ENCODE results near the gene ANKS4B.
"Not testable (repeated sequence)": the region's sequence is repeated elsewhere in the genome, so short reads cannot be mapped to it uniquely, and the experiment has no call there.

DNA sequence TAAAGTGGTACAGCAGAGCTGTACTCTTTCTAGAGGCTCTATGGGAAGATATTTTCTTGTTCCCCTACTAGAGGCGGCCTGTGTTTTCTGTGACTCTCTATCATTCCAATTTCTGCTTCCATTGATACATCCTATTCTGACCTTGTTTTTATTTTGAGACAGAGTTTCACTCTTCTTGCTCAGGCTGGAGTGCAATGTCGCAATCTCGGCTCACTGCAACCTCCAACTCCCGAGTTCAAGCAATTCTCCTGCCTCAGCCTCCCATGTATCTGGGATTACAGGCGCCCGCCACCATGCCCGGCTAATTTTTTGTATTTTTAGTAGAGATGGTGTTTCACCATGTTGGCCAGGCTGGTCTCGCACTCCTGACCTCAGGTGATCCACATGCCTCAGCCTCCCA, 38.2 kb upstream of the ANKS4B start:
- TF ChIP-seq POLR2A (IDR thresholded peaks at IDR 0.05) = not testable (repeated sequence)
- TF ChIP-seq, protein P1, sequence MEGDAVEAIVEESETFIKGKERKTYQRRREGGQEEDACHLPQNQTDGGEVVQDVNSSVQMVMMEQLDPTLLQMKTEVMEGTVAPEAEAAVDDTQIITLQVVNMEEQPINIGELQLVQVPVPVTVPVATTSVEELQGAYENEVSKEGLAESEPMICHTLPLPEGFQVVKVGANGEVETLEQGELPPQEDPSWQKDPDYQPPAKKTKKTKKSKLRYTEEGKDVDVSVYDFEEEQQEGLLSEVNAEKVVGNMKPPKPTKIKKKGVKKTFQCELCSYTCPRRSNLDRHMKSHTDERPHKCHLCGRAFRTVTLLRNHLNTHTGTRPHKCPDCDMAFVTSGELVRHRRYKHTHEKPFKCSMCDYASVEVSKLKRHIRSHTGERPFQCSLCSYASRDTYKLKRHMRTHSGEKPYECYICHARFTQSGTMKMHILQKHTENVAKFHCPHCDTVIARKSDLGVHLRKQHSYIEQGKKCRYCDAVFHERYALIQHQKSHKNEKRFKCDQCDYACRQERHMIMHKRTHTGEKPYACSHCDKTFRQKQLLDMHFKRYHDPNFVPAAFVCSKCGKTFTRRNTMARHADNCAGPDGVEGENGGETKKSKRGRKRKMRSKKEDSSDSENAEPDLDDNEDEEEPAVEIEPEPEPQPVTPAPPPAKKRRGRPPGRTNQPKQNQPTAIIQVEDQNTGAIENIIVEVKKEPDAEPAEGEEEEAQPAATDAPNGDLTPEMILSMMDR (IDR thresholded peaks at IDR 0.05) = not testable (repeated sequence)
